K562 (cell line): ENCODE results near the gene CBX3. TPM values are rescaled to one million over a fixed set of nuclear protein-coding genes. Genes with fewer than 3 reads are reported as not detected.

ENCODE experiments used
- NFXL1 ChIP-seq: fragments of 450-650 bp; formaldehyde crosslinking; IDR thresholded peaks from 2 replicates; pipeline ENCODE4 v1.4.0; 2021; ENCODE audit warnings: mild to moderate bottlenecking
- POLR2H ChIP-seq: IDR thresholded peaks from 2 replicates; pipeline ENCODE4 v1.6.1; 2016; ENCODE audit warnings: missing genetic modification characterization, low read depth, mild to moderate bottlenecking, control low read depth, missing compliant biosample characterization, moderate library complexity
- SMAD4 ChIP-seq: fragments of 250-450 bp; sonication (Bioruptor Pico); conservative IDR thresholded peaks from 2 replicates; pipeline ENCODE4 v1.8.0; 2021; ENCODE audit warnings: inconsistent platforms, mild to moderate bottlenecking, moderate library complexity
- SMARCA4 ChIP-seq: fragments of 450-650 bp; IDR thresholded peaks from 2 replicates; pipeline ENCODE4 v1.6.1; 2016
- ZNF384 ChIP-seq: IDR thresholded peaks from 2 replicates; pipeline ENCODE4 v1.6.1; 2012; ENCODE audit warnings: low read depth, low read length, improper control_type of control experiment
- polyA plus RNA-seq, 8 experiments: library from polyadenylated mRNA; depleted of rRNA in 4 of 8; stranded (reverse) in 5 of 8; unstranded in 3 of 8; fragments of >200 nt; fragmentation: Nextera tagmentation in 2 of 8; fragmentation: Illumina TruSeq in 1 of 8; extraction: Ambion mirVana in 2 of 8; extraction: Trizol in 1 of 8; gene quantifications; 2 replicates each; pipeline versions ENCODE4 v1.2.1 to v1.2.3, GENCODE V29; 2011 to 2014; ENCODE audit warnings: inconsistent platforms in 1 of 8, missing spikeins in 1 of 8
- total RNA-seq, 7 experiments: library from RNA; depleted of rRNA in 6 of 7; stranded (reverse); fragments of >200 nt in 6 of 7; fragmentation: Illumina TruSeq in 2 of 7; extraction: Trizol in 2 of 7; gene quantifications; 2 replicates each; pipeline versions ENCODE4 v1.2.1 to v1.2.3, GENCODE V29; 2011 to 2021; ENCODE audit warnings: low replicate concordance in 1 of 7
- TF ChIP-seq, protein P1 (sequence below): fragments of 450-650 bp; IDR thresholded peaks from 2 replicates; pipeline ENCODE4 v1.6.1; 2017; ENCODE audit warnings: antibody characterized with exemption, mild to moderate bottlenecking
- TF ChIP-seq, protein P2 (sequence below), 2 experiments: fragments of 450-650 bp; formaldehyde crosslinking in 1 of 2; IDR thresholded peaks; 2 replicates each; pipeline versions ENCODE4 v1.4.0 to v1.6.1; 2014 to 2020; ENCODE audit warnings: mild to moderate bottlenecking in 2 of 2, borderline replicate concordance in 1 of 2, low read depth in 1 of 2
- TF ChIP-seq, protein P3 (sequence below): fragments of 250-450 bp; sonication (Bioruptor Pico); IDR thresholded peaks from 2 replicates; pipeline ENCODE4 v1.4.0; 2020; ENCODE audit warnings: mild to moderate bottlenecking, moderate library complexity
- TF ChIP-seq, protein P4 (sequence below): fragments of 450-650 bp; formaldehyde crosslinking; IDR thresholded peaks from 2 replicates; pipeline ENCODE4 v1.4.0; 2022; ENCODE audit warnings: missing genetic modification characterization

CBX3 gene
- total and polyA plus RNA-seq, 9 of the 15 experiments (the other 6 are each of a cell fraction or from before 2014, with no cell fraction given): 198 to 413 (median 328) TPM

DNA sequence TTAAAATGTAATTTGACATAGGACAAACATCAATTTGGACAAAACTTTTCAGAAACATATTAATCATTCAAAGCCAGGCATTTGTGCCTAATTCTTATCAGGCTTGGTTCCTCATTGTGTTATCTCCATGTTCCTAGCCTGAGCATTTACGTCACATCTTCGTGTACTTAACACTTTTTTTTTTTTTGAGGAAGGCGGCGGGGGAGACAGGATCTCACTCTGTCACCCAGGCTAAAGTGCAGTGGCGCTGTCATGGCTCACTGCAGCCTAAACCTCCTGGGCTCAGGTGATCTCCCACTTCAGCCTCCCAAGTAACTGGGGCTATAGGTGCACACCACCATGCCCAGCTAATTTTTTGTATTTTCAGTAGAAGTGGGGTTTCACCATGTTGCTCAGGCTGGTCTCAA is 20.8 kb upstream of the CBX3 start (continued):
- TF ChIP-seq, protein P1, sequence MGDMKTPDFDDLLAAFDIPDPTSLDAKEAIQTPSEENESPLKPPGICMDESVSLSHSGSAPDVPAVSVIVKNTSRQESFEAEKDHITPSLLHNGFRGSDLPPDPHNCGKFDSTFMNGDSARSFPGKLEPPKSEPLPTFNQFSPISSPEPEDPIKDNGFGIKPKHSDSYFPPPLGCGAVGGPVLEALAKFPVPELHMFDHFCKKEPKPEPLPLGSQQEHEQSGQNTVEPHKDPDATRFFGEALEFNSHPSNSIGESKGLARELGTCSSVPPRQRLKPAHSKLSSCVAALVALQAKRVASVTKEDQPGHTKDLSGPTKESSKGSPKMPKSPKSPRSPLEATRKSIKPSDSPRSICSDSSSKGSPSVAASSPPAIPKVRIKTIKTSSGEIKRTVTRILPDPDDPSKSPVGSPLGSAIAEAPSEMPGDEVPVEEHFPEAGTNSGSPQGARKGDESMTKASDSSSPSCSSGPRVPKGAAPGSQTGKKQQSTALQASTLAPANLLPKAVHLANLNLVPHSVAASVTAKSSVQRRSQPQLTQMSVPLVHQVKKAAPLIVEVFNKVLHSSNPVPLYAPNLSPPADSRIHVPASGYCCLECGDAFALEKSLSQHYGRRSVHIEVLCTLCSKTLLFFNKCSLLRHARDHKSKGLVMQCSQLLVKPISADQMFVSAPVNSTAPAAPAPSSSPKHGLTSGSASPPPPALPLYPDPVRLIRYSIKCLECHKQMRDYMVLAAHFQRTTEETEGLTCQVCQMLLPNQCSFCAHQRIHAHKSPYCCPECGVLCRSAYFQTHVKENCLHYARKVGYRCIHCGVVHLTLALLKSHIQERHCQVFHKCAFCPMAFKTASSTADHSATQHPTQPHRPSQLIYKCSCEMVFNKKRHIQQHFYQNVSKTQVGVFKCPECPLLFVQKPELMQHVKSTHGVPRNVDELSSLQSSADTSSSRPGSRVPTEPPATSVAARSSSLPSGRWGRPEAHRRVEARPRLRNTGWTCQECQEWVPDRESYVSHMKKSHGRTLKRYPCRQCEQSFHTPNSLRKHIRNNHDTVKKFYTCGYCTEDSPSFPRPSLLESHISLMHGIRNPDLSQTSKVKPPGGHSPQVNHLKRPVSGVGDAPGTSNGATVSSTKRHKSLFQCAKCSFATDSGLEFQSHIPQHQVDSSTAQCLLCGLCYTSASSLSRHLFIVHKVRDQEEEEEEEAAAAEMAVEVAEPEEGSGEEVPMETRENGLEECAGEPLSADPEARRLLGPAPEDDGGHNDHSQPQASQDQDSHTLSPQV: peak; percentile 30; the same call in 1 of the 2 replicates
- TF ChIP-seq SMAD4 (peak; percentile 50; the same call in 1 of the 2 replicates), ZNF384 (peak; percentile 99), NFXL1 (CRISPR knock-in tag) (no peak), POLR2H (tag) (peak; percentile 17; the same call in 1 of the 2 replicates), SMARCA4 (peak; percentile 94)
- TF ChIP-seq, protein P2, sequence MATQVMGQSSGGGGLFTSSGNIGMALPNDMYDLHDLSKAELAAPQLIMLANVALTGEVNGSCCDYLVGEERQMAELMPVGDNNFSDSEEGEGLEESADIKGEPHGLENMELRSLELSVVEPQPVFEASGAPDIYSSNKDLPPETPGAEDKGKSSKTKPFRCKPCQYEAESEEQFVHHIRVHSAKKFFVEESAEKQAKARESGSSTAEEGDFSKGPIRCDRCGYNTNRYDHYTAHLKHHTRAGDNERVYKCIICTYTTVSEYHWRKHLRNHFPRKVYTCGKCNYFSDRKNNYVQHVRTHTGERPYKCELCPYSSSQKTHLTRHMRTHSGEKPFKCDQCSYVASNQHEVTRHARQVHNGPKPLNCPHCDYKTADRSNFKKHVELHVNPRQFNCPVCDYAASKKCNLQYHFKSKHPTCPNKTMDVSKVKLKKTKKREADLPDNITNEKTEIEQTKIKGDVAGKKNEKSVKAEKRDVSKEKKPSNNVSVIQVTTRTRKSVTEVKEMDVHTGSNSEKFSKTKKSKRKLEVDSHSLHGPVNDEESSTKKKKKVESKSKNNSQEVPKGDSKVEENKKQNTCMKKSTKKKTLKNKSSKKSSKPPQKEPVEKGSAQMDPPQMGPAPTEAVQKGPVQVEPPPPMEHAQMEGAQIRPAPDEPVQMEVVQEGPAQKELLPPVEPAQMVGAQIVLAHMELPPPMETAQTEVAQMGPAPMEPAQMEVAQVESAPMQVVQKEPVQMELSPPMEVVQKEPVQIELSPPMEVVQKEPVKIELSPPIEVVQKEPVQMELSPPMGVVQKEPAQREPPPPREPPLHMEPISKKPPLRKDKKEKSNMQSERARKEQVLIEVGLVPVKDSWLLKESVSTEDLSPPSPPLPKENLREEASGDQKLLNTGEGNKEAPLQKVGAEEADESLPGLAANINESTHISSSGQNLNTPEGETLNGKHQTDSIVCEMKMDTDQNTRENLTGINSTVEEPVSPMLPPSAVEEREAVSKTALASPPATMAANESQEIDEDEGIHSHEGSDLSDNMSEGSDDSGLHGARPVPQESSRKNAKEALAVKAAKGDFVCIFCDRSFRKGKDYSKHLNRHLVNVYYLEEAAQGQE (IDR thresholded peaks at IDR 0.05; ENCODE audit: borderline replicate concordance): 0 out of 2 replicates have a peak, but pooled peaks have one; percentile 4
- TF ChIP-seq, protein P2 (CRISPR knock-in tag; IDR thresholded peaks at IDR 0.05; ENCODE audit: low read depth): no peak
- TF ChIP-seq, protein P3, sequence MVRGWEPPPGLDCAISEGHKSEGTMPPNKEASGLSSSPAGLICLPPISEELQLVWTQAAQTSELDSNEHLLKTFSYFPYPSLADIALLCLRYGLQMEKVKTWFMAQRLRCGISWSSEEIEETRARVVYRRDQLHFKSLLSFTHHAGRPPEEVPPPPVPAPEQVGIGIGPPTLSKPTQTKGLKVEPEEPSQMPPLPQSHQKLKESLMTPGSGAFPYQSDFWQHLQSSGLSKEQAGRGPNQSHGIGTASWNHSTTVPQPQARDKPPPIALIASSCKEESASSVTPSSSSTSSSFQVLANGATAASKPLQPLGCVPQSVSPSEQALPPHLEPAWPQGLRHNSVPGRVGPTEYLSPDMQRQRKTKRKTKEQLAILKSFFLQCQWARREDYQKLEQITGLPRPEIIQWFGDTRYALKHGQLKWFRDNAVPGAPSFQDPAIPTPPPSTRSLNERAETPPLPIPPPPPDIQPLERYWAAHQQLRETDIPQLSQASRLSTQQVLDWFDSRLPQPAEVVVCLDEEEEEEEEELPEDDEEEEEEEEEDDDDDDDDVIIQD (CRISPR knock-in tag): no peak
- TF ChIP-seq, protein P4, sequence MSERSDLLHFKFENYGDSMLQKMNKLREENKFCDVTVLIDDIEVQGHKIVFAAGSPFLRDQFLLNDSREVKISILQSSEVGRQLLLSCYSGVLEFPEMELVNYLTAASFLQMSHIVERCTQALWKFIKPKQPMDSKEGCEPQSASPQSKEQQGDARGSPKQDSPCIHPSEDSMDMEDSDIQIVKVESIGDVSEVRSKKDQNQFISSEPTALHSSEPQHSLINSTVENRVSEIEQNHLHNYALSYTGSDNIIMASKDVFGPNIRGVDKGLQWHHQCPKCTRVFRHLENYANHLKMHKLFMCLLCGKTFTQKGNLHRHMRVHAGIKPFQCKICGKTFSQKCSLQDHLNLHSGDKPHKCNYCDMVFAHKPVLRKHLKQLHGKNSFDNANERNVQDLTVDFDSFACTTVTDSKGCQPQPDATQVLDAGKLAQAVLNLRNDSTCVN (CRISPR knock-in tag): 0 out of 2 replicates have a peak, but pooled peaks have one; percentile 19
